ENCODE results near the gene NKX2-4. TPM values are rescaled to one million over a fixed set of nuclear protein-coding genes. Genes with fewer than 3 reads are reported as not detected.

The NKX2-4 gene
- total RNA-seq, 1 experiment from 2014 or later: not detected

GRCh38 chr20:21391185-21391971, 5.9 kb downstream of the NKX2-4 start:
- no peak for DNase-seq (ENCODE audit: low read depth, low spot score)
- Histone ChIP-seq H2AFZ (ENCODE audit: low read depth, low read length, poor library complexity, severe bottlenecking) (no peak overlapping the region), H3K9me2 (ENCODE audit: insufficient read depth) (no peaks in the 10 kb centered on the region), H3K4me3 (replicated peaks in 1 of 2; ENCODE audit: low read depth in 1 of 2, low read length in 2 of 2) (no peak overlapping the region), H3K9me3 (ENCODE audit: control insufficient read depth in 1 of 2, insufficient read depth in 1 of 2, low read depth in 1 of 2, low read length in 2 of 2) (no peaks in the 10 kb centered on the region), H3K4me1 (ENCODE audit: control insufficient read depth in 1 of 2, insufficient read depth in 2 of 2, low read length in 2 of 2) (no peaks in the 10 kb centered on the region), H3K27ac (ENCODE audit: low read depth, low read length) (no peak overlapping the region), H3K4me2 (ENCODE audit: low read length) (no peak overlapping the region), H3K27me3 (ENCODE audit: insufficient read depth, low read length) (no peaks in the 10 kb centered on the region), H3K9ac (ENCODE audit: low read length) (no peak overlapping the region), H3K79me2 (ENCODE audit: insufficient read depth, low read length) (no peaks in the 10 kb centered on the region), H4K20me1 (ENCODE audit: insufficient read depth) (no peaks in the 10 kb centered on the region), H3K36me3 (ENCODE audit: control insufficient read depth in 1 of 2, insufficient read depth in 2 of 2, low read length in 2 of 2) (peaks cover 6 to 16% of the 10 kb centered on the region in 2 experiments; a peak in 3 of 4 replicates)
- no peak; the same call in 1 of the 2 replicates for ATAC-seq
- no peak for TF ChIP-seq SP1 (IDR thresholded peaks at IDR 0.05; ENCODE audit: low read depth)
- TF ChIP-seq EZH2phosphoT487 (IDR thresholded peaks at IDR 0.05; ENCODE audit: borderline replicate concordance): no peak
- TF ChIP-seq RAD21 (IDR thresholded peaks at IDR 0.05; ENCODE audit: low read depth): no peak
- no peak for TF ChIP-seq ZFX (IDR thresholded peaks at IDR 0.05)
- TF ChIP-seq CTCF (IDR thresholded peaks at IDR 0.05 in 2 of 3, conservative IDR thresholded peaks at IDR 0.05 in 1 of 3; ENCODE audit: borderline replicate concordance in 1 of 3, insufficient read depth in 1 of 3, low read depth in 2 of 3, low read length in 2 of 3): no peak
- no peak for TF ChIP-seq SRF (IDR thresholded peaks at IDR 0.05; ENCODE audit: low read depth)
- TF ChIP-seq MAX (IDR thresholded peaks at IDR 0.05): no peak
- no peak for TF ChIP-seq FOSL1 (IDR thresholded peaks at IDR 0.05; ENCODE audit: low read depth)
- TF ChIP-seq SIN3A (IDR thresholded peaks at IDR 0.05; ENCODE audit: low read depth): no peak
- no peak for TF ChIP-seq POLR2AphosphoS5 (IDR thresholded peaks at IDR 0.05; ENCODE audit: low read depth, low read length)
- TF ChIP-seq ZNF274 (IDR thresholded peaks at IDR 0.05; ENCODE audit: low read depth, low read length): no peak
- no peak for TF ChIP-seq ATF3 (IDR thresholded peaks at IDR 0.05)
- no peak for TF ChIP-seq YY1 (IDR thresholded peaks at IDR 0.05; ENCODE audit: extremely low read depth, insufficient replicate concordance, low read depth, low read length)
- no peak for TF ChIP-seq CEBPB (IDR thresholded peaks at IDR 0.05; ENCODE audit: low read depth)
- TF ChIP-seq ELF1 (IDR thresholded peaks at IDR 0.05; ENCODE audit: borderline replicate concordance, low read depth): no peak
- TF ChIP-seq JUND (IDR thresholded peaks at IDR 0.05): no peak
- no peak for TF ChIP-seq EGR1 (IDR thresholded peaks at IDR 0.05; ENCODE audit: low read depth)
- TF ChIP-seq POLR2A (IDR thresholded peaks at IDR 0.05; ENCODE audit: borderline replicate concordance, extremely low read depth, insufficient read depth, insufficient read length): no peak
- no peak for TF ChIP-seq CBX3 (IDR thresholded peaks at IDR 0.05; ENCODE audit: low read depth)
- intact Hi-C loops (cut with micrococcal nuclease): no loop called here
- ChIA-PET POLR2A (interaction anchor here (0.6 kb wide), 1 partner anchor 10 kb away, joined by 3 read pairs; no protein-coding TSS in a partner anchor), CTCF (no interaction called here), RAD21 (ENCODE audit: low non-redundant PET in 1 of 2, low total read pairs in 2 of 2, uncharacterized antibody in 2 of 2, unreplicated experiment in 2 of 2) (no interaction called here)
- no TSS peak for BruUV-seq (replicated peaks)
